ENCODE data around the gene CES1. TPM values are rescaled to one million over a fixed set of nuclear protein-coding genes. Genes with fewer than 3 reads are reported as not detected.
A peak's percentile ranks its signal among the peaks of the same experiment; 100 is the strongest.

Gene CES1
- total RNA-seq (100 to 1,000 TPM in 1 of 2 donors, 10 to 100 TPM in 1; 77.7 to 253 TPM), polyA plus RNA-seq (100 to 1,000 TPM in 1 of 2 donors, 10 to 100 TPM in 1; 61.8 to 598 TPM)
- long read RNA-seq, donor 1, transcript CES1-201 (14 exons, 2,006 nt): major isoform, 14 of 77 reads
- long read RNA-seq, donor 1, transcript CES1-202 (14 exons, 1,835 nt): minor isoform, 11 of 77 reads
- long read RNA-seq, donor 1, partial matches to known transcripts: 48 of 77 reads
- long read RNA-seq, donor 1, other reads (novel, unspliced or antisense): 0 of 77 reads
- long read RNA-seq, donor 2, partial matches to known transcripts: 0 of 7 reads
- long read RNA-seq, donor 2, other reads (novel, unspliced or antisense): 0 of 7 reads
- long read RNA-seq, donor 3, partial matches to known transcripts: 6 of 8 reads
- long read RNA-seq, donor 3, other reads (novel, unspliced or antisense): 0 of 8 reads
- long read RNA-seq, donor 4, partial matches to known transcripts: 0 of 6 reads
- long read RNA-seq, donor 4, other reads (novel, unspliced or antisense): 0 of 6 reads
- long read RNA-seq, donor 5, transcript CES1-201 (14 exons, 2,006 nt): major isoform, 9 of 36 reads
- long read RNA-seq, donor 5, transcript CES1-202 (14 exons, 1,835 nt): minor isoform, 8 of 36 reads
- long read RNA-seq, donor 5, partial matches to known transcripts: 17 of 36 reads
- long read RNA-seq, donor 5, other reads (novel, unspliced or antisense): 0 of 36 reads

GRCh38 chr16:55832773-55833691 is at the start of gene CES1:
Gene CES1, minus strand, starts transcription at chr16:55833096. Its CDS starts 41 bp downstream, at chr16:55833055.
- TF ChIP-seq CTCF (IDR thresholded peaks at IDR 0.05; ENCODE audit: control extremely low read depth, extremely low read depth): no peak
- peaks cover 0 to 2% (median 0%) of the 10 kb centered on the region in 4 donors for H3K9me3 ChIP-seq (ENCODE audit: control insufficient read depth in 4 of 4, insufficient read depth in 3 of 4, low read length in 3 of 4)
- 48 to 64% methylated on average over 30 of the region's 30 CpGs for WGBS, 2 donors
- no peaks in the 10 kb centered on the region for H3K27me3 ChIP-seq (ENCODE audit: control insufficient read depth in 3 of 3, insufficient read depth in 3 of 3, low read length in 2 of 3)
- peaks cover 0 to 48% (median 11%) of the 10 kb centered on the region in 5 donors for H3K4me1 ChIP-seq (ENCODE audit: control insufficient read depth in 5 of 5, insufficient read depth in 5 of 5, low read length in 5 of 5)
- peak within 1 kb of the TSS; percentile 22 for H3K4me3 ChIP-seq
- H3K9ac ChIP-seq (ENCODE audit: insufficient read depth in 1 of 2, low read length in 2 of 2): peak within 1 kb of the TSS in 1 of 2 donors; percentile 79
- peak within 1 kb of the TSS in 1 of 2 donors; percentile 29 for H3K27ac ChIP-seq (ENCODE audit: low read depth in 1 of 2, low read length in 1 of 2)
- peaks cover 0 to 8% (median 3%) of the 10 kb centered on the region in 4 donors for H3K36me3 ChIP-seq (ENCODE audit: control insufficient read depth in 4 of 4, insufficient read depth in 4 of 4, low read length in 4 of 4)
- DNase-seq (peak; percentile 86 to 96 (median 95)), ATAC-seq (ENCODE audit: insufficient read depth, low FRiP score) (peak; percentile 62)

GRCh38 chr16:55876854-55877253 is 44.0 kb upstream of the CES1 start:
- H3K4me3 ChIP-seq: no peak overlapping the region
- no peaks in the 10 kb centered on the region for H3K27me3 ChIP-seq (ENCODE audit: control insufficient read depth in 3 of 3, insufficient read depth in 3 of 3, low read length in 2 of 3)
- H3K9ac ChIP-seq (ENCODE audit: insufficient read depth in 1 of 2, low read length in 2 of 2): no peak overlapping the region
- H3K36me3 ChIP-seq (ENCODE audit: control insufficient read depth in 4 of 4, insufficient read depth in 4 of 4, low read length in 4 of 4): no peaks in the 10 kb centered on the region
- WGBS, 2 donors: 65 to 83% methylated on average over 4 of the region's 4 CpGs
- ATAC-seq (ENCODE audit: insufficient read depth, low FRiP score): no peak
- peak; percentile 21 to 31 (median 24) for DNase-seq
- TF ChIP-seq CTCF (IDR thresholded peaks at IDR 0.05; ENCODE audit: control extremely low read depth, extremely low read depth): no peak
- no peaks in the 10 kb centered on the region for H3K9me3 ChIP-seq (ENCODE audit: control insufficient read depth in 4 of 4, insufficient read depth in 3 of 4, low read length in 3 of 4)
- H3K27ac ChIP-seq (ENCODE audit: low read depth in 1 of 2, low read length in 1 of 2): no peak overlapping the region
- H3K4me1 ChIP-seq (ENCODE audit: control insufficient read depth in 5 of 5, insufficient read depth in 5 of 5, low read length in 5 of 5): peaks cover 0 to 4% (median 0%) of the 10 kb centered on the region in 5 donors

GRCh38 chr16:55875273-55875672 is 42.4 kb upstream of the CES1 start, which contains the start of gene CES5A:
Gene CES5A, minus strand, starts transcription at chr16:55875373. Its CDS starts 152 bp downstream, at chr16:55875221.
- Histone ChIP-seq H3K27ac (ENCODE audit: low read depth in 1 of 2, low read length in 1 of 2) (no peak within 1 kb of the TSS), H3K4me1 (ENCODE audit: control insufficient read depth in 5 of 5, insufficient read depth in 5 of 5, low read length in 5 of 5) (peaks cover 0 to 4% (median 0%) of the 10 kb centered on the region in 5 donors), H3K9ac (ENCODE audit: insufficient read depth in 1 of 2, low read length in 2 of 2) (no peak within 1 kb of the TSS), H3K36me3 (ENCODE audit: control insufficient read depth in 4 of 4, insufficient read depth in 4 of 4, low read length in 4 of 4) (no peaks in the 10 kb centered on the region), H3K9me3 (ENCODE audit: control insufficient read depth in 4 of 4, insufficient read depth in 3 of 4, low read length in 3 of 4) (no peaks in the 10 kb centered on the region), H3K27me3 (ENCODE audit: control insufficient read depth in 3 of 3, insufficient read depth in 3 of 3, low read length in 2 of 3) (no peaks in the 10 kb centered on the region), H3K4me3 (no peak within 1 kb of the TSS)
- ATAC-seq (ENCODE audit: insufficient read depth, low FRiP score) (no peak), DNase-seq (no peak)
- WGBS, 2 donors: 75 to 96% methylated on average over 2 of the region's 2 CpGs
- no peak for TF ChIP-seq CTCF (IDR thresholded peaks at IDR 0.05; ENCODE audit: control extremely low read depth, extremely low read depth)

Measured in lung (tissue), 16 donors.